HCT116 (cell line): ENCODE results near the gene ZBTB20. TPM values are rescaled to one million over a fixed set of nuclear protein-coding genes. Genes with fewer than 3 reads are reported as not detected.

Source experiments
- ATAC-seq: fragments of 200-7000 bp; cut with Tn5 transposase; 2 replicates; pipeline ENCODE4 v1.9.1; 2020; ENCODE audit warnings: mild to moderate bottlenecking, moderate library complexity
- BruUV-seq: library from RNA; stranded (reverse); fragments of 400-500 nt; replicated peaks from 2 replicates; lab custom pipeline; 2021; lab: Mats Ljungman, UMichigan
- CTCF ChIA-PET: fragments of 300-600 bp; sonication (Branson Sonifier 250); formaldehyde crosslinking; loops from one replicate; lab custom pipeline; 2021; ENCODE audit warnings: antibody characterized with exemption; lab: Charles Lee
- POLR2A ChIA-PET: fragments of 300-600, 350-600 bp; sonication (Branson Sonifier 250); formaldehyde crosslinking; loops from one replicate; lab custom pipeline; 2021; ENCODE audit warnings: antibody characterized with exemption; lab: Charles Lee
- RAD21 ChIA-PET, 2 experiments: fragments of 300-600 bp; sonication (Branson Sonifier 250); formaldehyde crosslinking; loops; one replicate each; lab custom pipeline; 2023; ENCODE audit warnings: low total read pairs in 2 of 2; ENCODE audit not compliant: uncharacterized antibody in 2 of 2, unreplicated experiment in 2 of 2, low non-redundant PET in 1 of 2; lab: Charles Lee
- DNase-seq: peaks from one replicate; pipeline ENCODE4 v3.0.0-alpha.2; 2010; ENCODE audit warnings: low read depth, low spot score
- H2AFZ ChIP-seq: fragments of 200-600 bp; shearing (Covaris generic), sonication (generic); 2 replicates; pipeline ENCODE4 v1.6.1; 2017; ENCODE audit warnings: low read depth, mixed run types, mixed read lengths, antibody characterized with exemption, low read length; ENCODE audit not compliant: poor library complexity, severe bottlenecking
- H3K27ac ChIP-seq: 2 replicates; pipeline ENCODE4 v1.5.1; 2012; ENCODE audit warnings: low read depth, low read length
- H3K27me3 ChIP-seq: fragments of 200-600 bp; sonication (generic); 2 replicates; pipeline ENCODE4 v1.6.1; 2016; ENCODE audit warnings: mixed run types, low read length, mixed read lengths; ENCODE audit not compliant: insufficient read depth
- H3K36me3 ChIP-seq, 2 experiments: fragments of 200-500 bp in 1 of 2; fragments of 200-600 bp in 1 of 2; sonication (Bioruptor generic) in 1 of 2; sonication (generic) in 1 of 2; 2 replicates each; pipeline versions ENCODE4 v1.5.1 to v1.6.1; 2014 to 2016; ENCODE audit warnings: low read length in 2 of 2, inconsistent platforms in 1 of 2, mixed read lengths in 1 of 2, mixed run types in 1 of 2; ENCODE audit not compliant: insufficient read depth in 2 of 2, control insufficient read depth in 1 of 2
- H3K4me1 ChIP-seq, 2 experiments: fragments of 200-600 bp in 1 of 2; sonication (generic) in 1 of 2; 2 replicates each; pipeline versions ENCODE4 v1.5.1 to v1.6.1; 2012 to 2017; ENCODE audit warnings: low read length in 2 of 2, inconsistent platforms in 1 of 2, mild to moderate bottlenecking in 1 of 2, mixed read lengths in 1 of 2, mixed run types in 1 of 2, moderate library complexity in 1 of 2; ENCODE audit not compliant: insufficient read depth in 2 of 2, control insufficient read depth in 1 of 2
- H3K4me2 ChIP-seq: fragments of 200-600 bp; sonication (generic); 2 replicates; pipeline ENCODE4 v1.6.1; 2017; ENCODE audit warnings: mixed run types, low read length, mixed read lengths
- H3K4me3 ChIP-seq, 2 experiments: fragments of 200-600 bp in 1 of 2; sonication (generic) in 1 of 2; replicated peaks in 1 of 2; 2 replicates each; pipeline ENCODE4 v1.5.1; 2011 to 2016; ENCODE audit warnings: low read length in 2 of 2, control low read depth in 1 of 2, low read depth in 1 of 2, mild to moderate bottlenecking in 1 of 2, mixed read lengths in 1 of 2, mixed run types in 1 of 2
- H3K79me2 ChIP-seq: fragments of 200-600 bp; sonication (generic); 2 replicates; pipeline ENCODE4 v1.6.1; 2017; ENCODE audit warnings: mild to moderate bottlenecking, mixed run types, low read length, moderate library complexity, mixed read lengths; ENCODE audit not compliant: insufficient read depth
- H3K9ac ChIP-seq: fragments of 200-600 bp; sonication (generic); 2 replicates; pipeline ENCODE4 v1.6.1; 2016; ENCODE audit warnings: low read length, mixed read lengths
- H3K9me2 ChIP-seq: fragments of 200-600 bp; sonication (generic), shearing (Covaris generic); 2 replicates; pipeline ENCODE4 v1.6.1; 2017; ENCODE audit warnings: mixed run types, mild to moderate bottlenecking, moderate library complexity; ENCODE audit not compliant: insufficient read depth
- H3K9me3 ChIP-seq, 2 experiments: fragments of 200-500 bp in 1 of 2; fragments of 200-600 bp in 1 of 2; sonication (Bioruptor generic) in 1 of 2; sonication (generic) in 1 of 2; 2 replicates each; pipeline ENCODE4 v1.6.1; 2014 to 2017; ENCODE audit warnings: low read length in 2 of 2, mixed read lengths in 2 of 2, inconsistent platforms in 1 of 2, low read depth in 1 of 2, mild to moderate bottlenecking in 1 of 2, mixed run types in 1 of 2, moderate library complexity in 1 of 2; ENCODE audit not compliant: control insufficient read depth in 1 of 2, insufficient read depth in 1 of 2
- H4K20me1 ChIP-seq: fragments of 200-600 bp; sonication (generic), shearing (Covaris generic); 2 replicates; pipeline ENCODE4 v1.6.1; 2017; ENCODE audit warnings: mixed run types, mild to moderate bottlenecking, moderate library complexity; ENCODE audit not compliant: insufficient read depth
- CEBPB ChIP-seq: IDR thresholded peaks from 2 replicates; pipeline ENCODE4 v1.6.1; 2012; ENCODE audit warnings: low read depth
- EGR1 ChIP-seq: IDR thresholded peaks from 2 replicates; pipeline ENCODE4 v1.6.1; 2012; ENCODE audit warnings: low read depth
- ELF1 ChIP-seq: IDR thresholded peaks from 2 replicates; pipeline ENCODE4 v1.6.1; 2012; ENCODE audit warnings: low read depth, borderline replicate concordance
- POLR2AphosphoS5 ChIP-seq: IDR thresholded peaks from 2 replicates; pipeline ENCODE4 v1.6.1; 2011; ENCODE audit warnings: mild to moderate bottlenecking, low read depth, low read length, moderate library complexity
- SIN3A ChIP-seq: IDR thresholded peaks from 2 replicates; pipeline ENCODE4 v1.6.1; 2012; ENCODE audit warnings: low read depth
- SRF ChIP-seq: IDR thresholded peaks from 2 replicates; pipeline ENCODE4 v1.6.1; 2012; ENCODE audit warnings: low read depth
- YY1 ChIP-seq: IDR thresholded peaks from 2 replicates; pipeline ENCODE4 v1.6.1; 2011; ENCODE audit warnings: low read length, low read depth, moderate library complexity, mild to moderate bottlenecking; ENCODE audit not compliant: insufficient replicate concordance; ENCODE audit errors: extremely low read depth
- ZFX ChIP-seq: fragments of 450-650 bp; IDR thresholded peaks from 2 replicates; pipeline ENCODE4 v1.6.1; 2017
- intact Hi-C: fragments of 100-400 bp; cut with micrococcal nuclease; formaldehyde crosslinking; loops from 2 replicates; pipeline ENCODE4 v1.10.0; 2022
- total RNA-seq: library from RNA; stranded (reverse); gene quantifications from one replicate; pipeline ENCODE4 v1.2.1, GENCODE V29; 2021; ENCODE audit not compliant: unreplicated experiment
- TF ChIP-seq, protein P1 (sequence below): IDR thresholded peaks from 2 replicates; pipeline ENCODE4 v1.6.1; 2011; ENCODE audit warnings: mild to moderate bottlenecking, low read length, moderate library complexity; ENCODE audit not compliant: insufficient replicate concordance; ENCODE audit errors: extremely low read depth
- TF ChIP-seq, protein P2 (sequence below): IDR thresholded peaks from 2 replicates; pipeline ENCODE4 v1.6.1; 2012

The ZBTB20 gene
- total RNA-seq, 1 experiment from 2014 or later, result 42.1 TPM

DNA sequence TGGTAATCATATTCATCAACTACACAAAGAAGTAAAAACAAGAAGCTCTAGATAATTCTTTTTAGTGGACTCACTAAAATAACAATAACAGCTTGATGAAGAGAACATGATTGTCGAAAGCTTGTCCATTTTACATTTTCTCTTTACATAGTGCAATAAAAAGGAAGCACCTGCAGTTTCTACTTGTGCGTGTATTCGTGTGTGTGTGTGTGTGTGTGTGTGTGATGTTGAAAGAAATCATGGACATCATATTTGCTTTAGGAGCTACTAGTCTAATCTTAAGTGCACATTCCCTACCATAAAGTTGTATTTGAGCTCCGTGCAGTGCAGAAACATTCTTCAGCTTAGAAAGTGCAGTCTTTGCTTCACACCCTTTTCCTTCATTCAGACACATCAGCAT lies 288.8 kb downstream of the ZBTB20 start:
- CTCF ChIA-PET, result no interaction called here
- no peaks in the 10 kb centered on the region for H3K36me3 ChIP-seq
- DNase-seq, result no peak
- TF ChIP-seq SIN3A, result no peak
- no peak for TF ChIP-seq YY1
- no peak for TF ChIP-seq SRF
- no peak for TF ChIP-seq CEBPB
- no peak for TF ChIP-seq POLR2AphosphoS5
- TF ChIP-seq ELF1, result no peak
- TF ChIP-seq, protein P1, sequence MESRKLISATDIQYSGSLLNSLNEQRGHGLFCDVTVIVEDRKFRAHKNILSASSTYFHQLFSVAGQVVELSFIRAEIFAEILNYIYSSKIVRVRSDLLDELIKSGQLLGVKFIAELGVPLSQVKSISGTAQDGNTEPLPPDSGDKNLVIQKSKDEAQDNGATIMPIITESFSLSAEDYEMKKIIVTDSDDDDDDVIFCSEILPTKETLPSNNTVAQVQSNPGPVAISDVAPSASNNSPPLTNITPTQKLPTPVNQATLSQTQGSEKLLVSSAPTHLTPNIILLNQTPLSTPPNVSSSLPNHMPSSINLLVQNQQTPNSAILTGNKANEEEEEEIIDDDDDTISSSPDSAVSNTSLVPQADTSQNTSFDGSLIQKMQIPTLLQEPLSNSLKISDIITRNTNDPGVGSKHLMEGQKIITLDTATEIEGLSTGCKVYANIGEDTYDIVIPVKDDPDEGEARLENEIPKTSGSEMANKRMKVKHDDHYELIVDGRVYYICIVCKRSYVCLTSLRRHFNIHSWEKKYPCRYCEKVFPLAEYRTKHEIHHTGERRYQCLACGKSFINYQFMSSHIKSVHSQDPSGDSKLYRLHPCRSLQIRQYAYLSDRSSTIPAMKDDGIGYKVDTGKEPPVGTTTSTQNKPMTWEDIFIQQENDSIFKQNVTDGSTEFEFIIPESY, result no peak
- TF ChIP-seq ZFX, result no peak
- TF ChIP-seq, protein P2, sequence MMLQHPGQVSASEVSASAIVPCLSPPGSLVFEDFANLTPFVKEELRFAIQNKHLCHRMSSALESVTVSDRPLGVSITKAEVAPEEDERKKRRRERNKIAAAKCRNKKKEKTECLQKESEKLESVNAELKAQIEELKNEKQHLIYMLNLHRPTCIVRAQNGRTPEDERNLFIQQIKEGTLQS, result no peak
- TF ChIP-seq EGR1, result no peak
- no peaks in the 10 kb centered on the region for H3K9me2 ChIP-seq
- no peaks in the 10 kb centered on the region for H3K4me1 ChIP-seq
- H3K4me3 ChIP-seq, result no peak overlapping the region
- intact Hi-C loops, result no loop called here
- no peaks in the 10 kb centered on the region for H3K27me3 ChIP-seq
- RAD21 ChIA-PET, result no interaction called here
- no peak overlapping the region for H3K9ac ChIP-seq
- H3K27ac ChIP-seq, result no peak overlapping the region
- no peak overlapping the region for H2AFZ ChIP-seq
- no peaks in the 10 kb centered on the region for H3K79me2 ChIP-seq
- POLR2A ChIA-PET, result no interaction called here
- ATAC-seq, result no peak
- no peaks in the 10 kb centered on the region for H4K20me1 ChIP-seq
- no peaks in the 10 kb centered on the region for H3K9me3 ChIP-seq
- BruUV-seq, result no TSS peak
- no peak overlapping the region for H3K4me2 ChIP-seq
